Measurements from ENCODE around the gene CFAP74. TPM values are rescaled to one million over a fixed set of nuclear protein-coding genes. Genes with fewer than 3 reads are reported as not detected.

The CFAP74 gene
- total RNA-seq, 1 experiment from 2014 or later = 0.28 TPM

DNA sequence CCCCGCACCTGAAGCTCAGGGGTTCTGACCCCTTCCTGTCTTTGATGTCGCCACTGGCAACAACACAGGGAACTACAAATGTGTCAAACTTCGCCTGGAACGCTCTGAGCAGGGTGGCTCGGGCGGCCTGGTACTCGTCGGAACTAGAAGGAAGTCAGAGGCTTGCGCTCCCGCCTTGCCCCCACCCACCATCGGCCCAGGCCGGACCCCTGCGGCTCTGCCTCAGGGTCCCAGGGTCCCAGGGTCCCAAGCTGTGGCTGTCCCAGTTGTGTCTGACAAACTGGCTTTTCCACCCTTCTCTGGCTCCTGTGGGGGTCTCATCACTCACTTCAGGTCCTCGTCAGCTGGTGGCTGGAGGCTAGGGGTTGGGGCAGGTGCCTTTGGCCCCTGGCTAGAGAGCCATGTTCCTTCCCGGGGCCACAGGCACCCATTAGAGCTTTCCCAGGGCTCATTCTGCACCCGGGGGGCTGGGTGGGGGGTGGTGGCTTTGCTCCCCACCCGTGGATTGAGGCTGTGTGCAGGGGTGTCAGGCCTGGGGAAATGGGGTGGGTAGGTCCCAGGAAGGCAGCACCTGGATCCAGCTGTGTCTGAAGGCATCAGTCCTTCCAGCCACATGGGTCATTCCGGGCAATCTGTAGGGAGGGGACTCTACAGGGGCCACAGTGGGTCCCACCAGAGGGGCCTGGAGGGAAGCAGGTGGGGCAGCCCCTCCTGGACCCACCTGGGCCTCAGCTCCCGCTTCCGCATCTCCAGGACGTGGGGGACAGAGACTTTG lies 76.5 kb downstream of the CFAP74 start:
- no CpG with 5 or more reads among the region's 21 CpGs for WGBS (ENCODE audit: extremely low coverage, insufficient read length, low lambda C conversion rate)
- Histone ChIP-seq H3K27me3 (ENCODE audit: insufficient read depth, low read length) (no peaks in the 10 kb centered on the region), H3K23me2 (ENCODE audit: insufficient read length, low read depth, low read length, poor library complexity, severe bottlenecking) (no peaks in the 10 kb centered on the region), H3K4ac (ENCODE audit: low read depth, low read length) (no peak overlapping the region), H3K79me2 (ENCODE audit: insufficient read depth, low read length) (no peaks in the 10 kb centered on the region), H3K23ac (ENCODE audit: insufficient read length, low read depth, low read length) (no peak overlapping the region), H4K20me1 (ENCODE audit: control insufficient read depth, insufficient read depth, insufficient read length) (no peaks in the 10 kb centered on the region), H3K27ac (ENCODE audit: insufficient read length, low read depth, low read length) (no peak overlapping the region), H2BK5ac (ENCODE audit: insufficient read length, low read length) (no peak overlapping the region), H2BK20ac (ENCODE audit: low read depth, low read length, poor library complexity, severe bottlenecking) (no peak overlapping the region), H3T11ph (ENCODE audit: low read length) (no peak overlapping the region), H2BK120ac (ENCODE audit: low read depth, low read length, poor library complexity, severe bottlenecking) (no peak overlapping the region), H4K91ac (ENCODE audit: insufficient read length, low read depth, low read length) (no peak overlapping the region), H4K5ac (ENCODE audit: insufficient read length, low read depth, low read length) (no peak overlapping the region), H3K4me2 (ENCODE audit: insufficient read depth, insufficient read length, low read length) (no peak overlapping the region), H2AK5ac (ENCODE audit: insufficient read length, low read length) (no peak overlapping the region), H3K18ac (ENCODE audit: insufficient read length, low read depth, low read length) (no peak overlapping the region), H4K8ac (replicated peaks; ENCODE audit: insufficient read length, low read depth, low read length) (no peak overlapping the region), H3K9ac (ENCODE audit: extremely low read depth, insufficient read length, low read length) (no peak overlapping the region), H2BK12ac (ENCODE audit: insufficient read length, low read depth, low read length) (no peak overlapping the region), H3K14ac (ENCODE audit: insufficient read depth, low read length) (no peak overlapping the region), H2BK15ac (ENCODE audit: low read depth, low read length) (no peak overlapping the region), H3K9me3 (ENCODE audit: control insufficient read depth, low read depth, low read length) (no peaks in the 10 kb centered on the region), H3K79me1 (ENCODE audit: insufficient read depth, low read depth, low read length, poor library complexity, severe bottlenecking) (no peaks in the 10 kb centered on the region), H3K4me1 (ENCODE audit: insufficient read depth, low read length) (no peaks in the 10 kb centered on the region), H3K56ac (ENCODE audit: insufficient read length, low read depth, low read length) (no peak overlapping the region), H2AFZ (ENCODE audit: low read length) (no peak overlapping the region)
- no peak overlapping the region for H3K4me3 Mint-ChIP-seq
- no peak for DNase-seq
- H3K27me3 Mint-ChIP-seq (ENCODE audit: low read depth) = peaks cover 4% of the 10 kb centered on the region
- peaks cover 0 to 4% of the 10 kb centered on the region in 2 experiments; a peak in 2 of 4 replicates for H3K4me1 Mint-ChIP-seq
- H3K9me3 Mint-ChIP-seq = peaks cover 5% of the 10 kb centered on the region in 2 experiments; a peak in 2 of 5 replicates
- TF ChIP-seq, protein P1, sequence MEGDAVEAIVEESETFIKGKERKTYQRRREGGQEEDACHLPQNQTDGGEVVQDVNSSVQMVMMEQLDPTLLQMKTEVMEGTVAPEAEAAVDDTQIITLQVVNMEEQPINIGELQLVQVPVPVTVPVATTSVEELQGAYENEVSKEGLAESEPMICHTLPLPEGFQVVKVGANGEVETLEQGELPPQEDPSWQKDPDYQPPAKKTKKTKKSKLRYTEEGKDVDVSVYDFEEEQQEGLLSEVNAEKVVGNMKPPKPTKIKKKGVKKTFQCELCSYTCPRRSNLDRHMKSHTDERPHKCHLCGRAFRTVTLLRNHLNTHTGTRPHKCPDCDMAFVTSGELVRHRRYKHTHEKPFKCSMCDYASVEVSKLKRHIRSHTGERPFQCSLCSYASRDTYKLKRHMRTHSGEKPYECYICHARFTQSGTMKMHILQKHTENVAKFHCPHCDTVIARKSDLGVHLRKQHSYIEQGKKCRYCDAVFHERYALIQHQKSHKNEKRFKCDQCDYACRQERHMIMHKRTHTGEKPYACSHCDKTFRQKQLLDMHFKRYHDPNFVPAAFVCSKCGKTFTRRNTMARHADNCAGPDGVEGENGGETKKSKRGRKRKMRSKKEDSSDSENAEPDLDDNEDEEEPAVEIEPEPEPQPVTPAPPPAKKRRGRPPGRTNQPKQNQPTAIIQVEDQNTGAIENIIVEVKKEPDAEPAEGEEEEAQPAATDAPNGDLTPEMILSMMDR (conservative IDR thresholded peaks at IDR 0.05) = no peak
- H3K36me3 Mint-ChIP-seq (ENCODE audit: insufficient read depth in 1 of 3, low read depth in 3 of 3) = no peaks in the 10 kb centered on the region
- no peak overlapping the region for H3K27ac Mint-ChIP-seq
